Measurements from ENCODE around the gene SF1.

- no peak for TF ChIP-seq CTCF (conservative IDR thresholded peaks at IDR 0.05; ENCODE audit: low read length)
- no peak for TF ChIP-seq EZH2phosphoT487 (IDR thresholded peaks at IDR 0.05; ENCODE audit: borderline replicate concordance)
Observed at GRCh38 chr11:64724863-64725532, 53.3 kb downstream of the SF1 start.
